A549 (cell line): ENCODE data around the gene CHTOP. TPM values are rescaled to one million over a fixed set of nuclear protein-coding genes. Genes with fewer than 3 reads are reported as not detected.

Experiments
- ATAC-seq, 2 experiments: fragments of 200-7000 bp in 1 of 2; fragments of >200 bp in 1 of 2; cut with Nextera tagmentation in 1 of 2; cut with Tn5 transposase in 1 of 2; 3 replicates each; pipeline versions ENCODE4 v1.8.0 to v1.9.1; 2018 to 2020; ENCODE audit warnings: mild to moderate bottlenecking in 1 of 2, moderate library complexity in 1 of 2
- CTCF ChIA-PET: fragments of 300-600 bp; sonication (Branson Sonifier 250); formaldehyde crosslinking; extraction: SDS; loops from one replicate; lab custom pipeline; 2021; ENCODE audit warnings: antibody characterized with exemption, inconsistent platforms; lab: Yijun Ruan, JAX
- POLR2A ChIA-PET: fragments of 350-600 bp; formaldehyde crosslinking; extraction: SDS; loops from one replicate; lab custom pipeline; 2021; ENCODE audit warnings: antibody characterized with exemption, inconsistent platforms; lab: Yijun Ruan, JAX
- DNase-seq, 2 experiments: peaks; one replicate each; pipeline versions ENCODE4 v3.0.0 to v3.0.0-alpha.2; 2011 to 2016; ENCODE audit warnings: low read depth in 1 of 2, low spot score in 1 of 2
- FAIRE-seq: peaks from 2 replicates; lab custom pipeline; 2011; peaks lifted over from hg19 to GRCh38; lab: Jason Lieb, UNC
- H3K27ac ChIP-seq, 2 experiments: fragments of >200 bp; sonication (Bioruptor Twin); formaldehyde crosslinking; 3 replicates each; pipeline ENCODE4 v1.5.1; 2016 to 2017
- H3K4me1 ChIP-seq: fragments of >200 bp; sonication (Bioruptor Twin); formaldehyde crosslinking; 3 replicates; pipeline ENCODE4 v1.6.1; 2016
- H3K4me2 ChIP-seq: fragments of >200 bp; sonication (Bioruptor Twin); formaldehyde crosslinking; 3 replicates; pipeline ENCODE4 v1.6.1; 2016
- H3K4me3 ChIP-seq: fragments of >200 bp; sonication (Bioruptor Twin); formaldehyde crosslinking; 3 replicates; pipeline ENCODE4 v1.5.1; 2016
- H3K9me3 ChIP-seq: fragments of >200 bp; sonication (Bioruptor Twin); formaldehyde crosslinking; 3 replicates; pipeline ENCODE4 v1.6.1; 2016
- ATOH8 ChIP-seq: fragments of 250-450 bp; sonication (Bioruptor Pico); IDR thresholded peaks from 2 replicates; pipeline ENCODE4 v1.5.0; 2020; ENCODE audit warnings: low read depth, mild to moderate bottlenecking, moderate library complexity
- CHD4 ChIP-seq: fragments of 200-600 bp; sonication (generic); IDR thresholded peaks from 2 replicates; pipeline ENCODE4 v1.6.1; 2016; ENCODE audit warnings: antibody characterized with exemption, mild to moderate bottlenecking, borderline replicate concordance
- E2F6 ChIP-seq: IDR thresholded peaks from 2 replicates; pipeline ENCODE4 v1.6.1; 2012; ENCODE audit warnings: low read depth, borderline replicate concordance
- EHMT2 ChIP-seq: fragments of 200-600 bp; sonication (generic); IDR thresholded peaks from 2 replicates; pipeline ENCODE4 v1.6.1; 2016; ENCODE audit warnings: antibody characterized with exemption, low read depth, mild to moderate bottlenecking, moderate library complexity
- FOSL2 ChIP-seq, 2 experiments: fragments of 450-650 bp in 1 of 2; fragments of >200 bp in 1 of 2; sonication (Bioruptor Twin) in 1 of 2; formaldehyde crosslinking; IDR thresholded peaks; 2 replicates each; pipeline versions ENCODE4 v1.5.0 to v1.6.1; 2016 to 2020; ENCODE audit warnings: mild to moderate bottlenecking in 1 of 2, moderate library complexity in 1 of 2
- GATA3 ChIP-seq: IDR thresholded peaks from 2 replicates; pipeline ENCODE4 v1.6.1; 2012; ENCODE audit warnings: borderline replicate concordance
- HDAC2 ChIP-seq: fragments of 200-600 bp; sonication (generic); IDR thresholded peaks from 2 replicates; pipeline ENCODE4 v1.6.1; 2016
- HES2 ChIP-seq: fragments of >200 bp; sonication (Bioruptor Twin); formaldehyde crosslinking; IDR thresholded peaks from 2 replicates; pipeline ENCODE4 v1.6.1; 2016
- HEYL ChIP-seq: fragments of 250-450 bp; sonication (Bioruptor Pico); IDR thresholded peaks from 2 replicates; pipeline ENCODE4 v1.8.0; 2021; ENCODE audit warnings: mild to moderate bottlenecking, moderate library complexity
- HMGXB4 ChIP-seq: fragments of 250-450 bp; sonication (Bioruptor Pico); IDR thresholded peaks from 2 replicates; pipeline ENCODE4 v1.5.0; 2021; ENCODE audit warnings: mild to moderate bottlenecking, moderate library complexity, borderline replicate concordance
- HOXB13 ChIP-seq: fragments of 250-450 bp; sonication (Bioruptor Pico); IDR thresholded peaks from 2 replicates; pipeline ENCODE4 v1.5.0; 2020; ENCODE audit warnings: low read depth, mild to moderate bottlenecking, moderate library complexity
- HOXB5 ChIP-seq: fragments of 250-450 bp; sonication (Bioruptor Pico); IDR thresholded peaks from 2 replicates; pipeline ENCODE4 v1.5.0; 2020; ENCODE audit warnings: mild to moderate bottlenecking, moderate library complexity
- JUN ChIP-seq, 2 experiments: fragments of >200 bp; sonication (Bioruptor Twin); formaldehyde crosslinking; IDR thresholded peaks; 2 replicates in 1 of 2; 3 replicates in 1 of 2; pipeline ENCODE4 v1.6.1; 2016 to 2017
- KDM1A ChIP-seq: fragments of 200-600 bp; sonication (generic); IDR thresholded peaks from 2 replicates; pipeline ENCODE4 v1.6.1; 2016; ENCODE audit warnings: low read depth, mild to moderate bottlenecking
- MYC ChIP-seq: IDR thresholded peaks from 2 replicates; pipeline ENCODE4 v1.6.1; 2012; ENCODE audit warnings: mild to moderate bottlenecking, inconsistent platforms, low read length, improper control_type of control experiment, borderline replicate concordance
- NPAS2 ChIP-seq: fragments of 250-450 bp; sonication (Bioruptor Pico); IDR thresholded peaks from 2 replicates; pipeline ENCODE4 v1.8.0; 2022; ENCODE audit warnings: mild to moderate bottlenecking, moderate library complexity, borderline replicate concordance
- PBX3 ChIP-seq: IDR thresholded peaks from 2 replicates; pipeline ENCODE4 v1.6.1; 2012
- POLR2A ChIP-seq: IDR thresholded peaks from 2 replicates; pipeline ENCODE4 v1.6.1; 2012; ENCODE audit warnings: mild to moderate bottlenecking, low read length
- RAD21 ChIP-seq, 2 experiments: fragments of >200 bp in 1 of 2; sonication (Bioruptor Twin) in 1 of 2; formaldehyde crosslinking in 1 of 2; IDR thresholded peaks in 1 of 2; conservative IDR thresholded peaks in 1 of 2; 2 replicates in 1 of 2; 3 replicates in 1 of 2; pipeline ENCODE4 v1.6.1; 2012 to 2018; ENCODE audit warnings: inconsistent platforms in 1 of 2
- RFX5 ChIP-seq: fragments of 450-650 bp; IDR thresholded peaks from 2 replicates; pipeline ENCODE4 v1.7.1; 2014; ENCODE audit warnings: antibody characterized with exemption, mild to moderate bottlenecking, moderate library complexity
- SMC3 ChIP-seq: fragments of >200 bp; sonication (Bioruptor Twin); formaldehyde crosslinking; IDR thresholded peaks from 3 replicates; pipeline ENCODE4 v1.6.1; 2018; ENCODE audit warnings: inconsistent platforms
- TFCP2L1 ChIP-seq: fragments of 250-450 bp; sonication (Bioruptor Pico); IDR thresholded peaks from 2 replicates; pipeline ENCODE4 v1.5.0; 2021; ENCODE audit warnings: mild to moderate bottlenecking
- ZFP36 ChIP-seq: fragments of 450-650 bp; IDR thresholded peaks from 2 replicates; pipeline ENCODE4 v1.6.1; 2014; ENCODE audit warnings: borderline replicate concordance; ENCODE audit not compliant: partially characterized antibody
- ZNF302 ChIP-seq: fragments of 250-450 bp; sonication (Bioruptor Pico); IDR thresholded peaks from 2 replicates; pipeline ENCODE4 v1.9.0; 2021; ENCODE audit warnings: inconsistent platforms, mild to moderate bottlenecking, moderate library complexity
- WGBS: methylation state at CpG from one replicate; pipeline ENCODE4 v1.1.6; 2017; ENCODE audit errors: missing lambda C conversion rate; 5-methylcytosine and 5-hydroxymethylcytosine counted together
- polyA plus RNA-seq, 4 experiments: library from polyadenylated mRNA; depleted of rRNA in 3 of 4; stranded (reverse); fragments of >200 nt; fragmentation: RNase III in 1 of 4; extraction: RNeasy Plus Mini Kit Qiagen cat#74134 plus additional on column Dnase treatment in 1 of 4; gene quantifications; 2 replicates in 3 of 4; 3 replicates in 1 of 4; pipeline ENCODE4 v1.2.3, GENCODE V29; 2011 to 2017

The CHTOP gene
- polyA plus RNA-seq, 2 of the 4 experiments (the other 2 are of a cell fraction): 79.2 to 98.1 TPM

- no peak for TF ChIP-seq CHD4
- no peak for TF ChIP-seq SMC3
- TF ChIP-seq NPAS2 (CRISPR knock-in tag): no peak
- peak; percentile 49 for TF ChIP-seq POLR2A
- TF ChIP-seq HDAC2: no peak
- peak; percentile 59 to 88; a peak in 4 of 5 replicates for TF ChIP-seq JUN (IDR thresholded peaks at IDR 0.05)
Measured at GRCh38 chr1:153658400-153659174, 24.7 kb downstream of the CHTOP start, which contains the start of gene SNAPIN (continued).

- TF ChIP-seq ZNF302 (CRISPR knock-in tag) (no peak), ZFP36 (no peak)
- FAIRE-seq (no peak), ATAC-seq (peak; percentile 5 to 6; a peak in 4 of 6 replicates), DNase-seq (no peak)
- peak overlapping the region; percentile 86 to 94 for H3K27ac ChIP-seq
- peak overlapping the region; percentile 89 for H3K4me2 ChIP-seq
- peaks cover 12% of the 10 kb centered on the region; the same call in 2 of the 3 replicates for H3K4me1 ChIP-seq
- H3K4me3 ChIP-seq: peak overlapping the region; percentile 69
- WGBS: 44% methylated on average over 8 of the region's 8 CpGs
- ChIA-PET CTCF (interaction anchor here (0.7 to 2.1 kb wide), 10 partner anchors 9 to 307 kb away, joined by 3 to 14 read pairs (median 4); partner anchors contain the start of gene S100A13), POLR2A (interaction anchor here (0.8 to 1.6 kb wide), 5 partner anchors 11 to 331 kb away, joined by 3 to 4 read pairs (median 4); partner anchors contain the start of genes CHTOP, CREB3L4 and S100A6)
- no peaks in the 10 kb centered on the region for H3K9me3 ChIP-seq
Measured at GRCh38 chr1:153659175-153659534, 25.3 kb downstream of the CHTOP start.

GRCh38 chr1:153659656-153660055, 25.8 kb downstream of the CHTOP start:
- Histone ChIP-seq H3K4me1 (peaks cover 12% of the 10 kb centered on the region; the same call in 2 of the 3 replicates), H3K9me3 (no peaks in the 10 kb centered on the region), H3K4me3 (peak overlapping the region; percentile 69), H3K4me2 (peak overlapping the region; percentile 89), H3K27ac (no peak overlapping the region)
- no peak for FAIRE-seq
- no peak for DNase-seq
- ChIA-PET CTCF (interaction anchor here (0.6 to 2.1 kb wide), 9 partner anchors 10 to 688 kb away, joined by 3 to 14 read pairs (median 5); partner anchors contain the start of gene S100A13), POLR2A (interaction anchor here (1.0 to 1.6 kb wide), 3 partner anchors 26 to 331 kb away, joined by 3 to 4 read pairs (median 4); partner anchors contain the start of genes CHTOP and S100A6)
- no peak for TF ChIP-seq HEYL
- no peak for TF ChIP-seq E2F6
- TF ChIP-seq JUN (IDR thresholded peaks at IDR 0.05): no peak
- TF ChIP-seq RAD21 (conservative IDR thresholded peaks at IDR 0.05 in 1 of 2, IDR thresholded peaks at IDR 0.05 in 1 of 2): no peak
- no peak for TF ChIP-seq EHMT2
- no peak for TF ChIP-seq FOSL2 (IDR thresholded peaks at IDR 0.05)
- no peak for TF ChIP-seq FOSL2 (CRISPR knock-in tag; IDR thresholded peaks at IDR 0.05)
- WGBS: 91% methylated on average over 9 of the region's 9 CpGs
- ATAC-seq: no peak

- POLR2A ChIA-PET: interaction anchor here (0.6 to 1.2 kb wide), 2 partner anchors 27 to 122 kb away, joined by 3 to 4 read pairs; partner anchors contain the start of gene CHTOP
- TF ChIP-seq KDM1A: no peak
- TF ChIP-seq HOXB5 (CRISPR knock-in tag): no peak
- TF ChIP-seq PBX3: no peak
- TF ChIP-seq ATOH8 (CRISPR knock-in tag): no peak
- no peak for TF ChIP-seq TFCP2L1 (CRISPR knock-in tag)
- no peak for TF ChIP-seq RFX5
- TF ChIP-seq HMGXB4 (CRISPR knock-in tag): no peak
- no peak for TF ChIP-seq RAD21 (conservative IDR thresholded peaks at IDR 0.05 in 1 of 2, IDR thresholded peaks at IDR 0.05 in 1 of 2)
- TF ChIP-seq GATA3: no peak
- no peak for TF ChIP-seq MYC
- TF ChIP-seq HOXB13 (CRISPR knock-in tag): no peak
- TF ChIP-seq HES2: no peak
Measured at GRCh38 chr1:153661111-153661708, 27.3 kb downstream of the CHTOP start.

More at GRCh38 chr1:153661111-153661708, 27.3 kb downstream of the CHTOP start:
- H3K4me3 ChIP-seq: no peak overlapping the region
- H3K27ac ChIP-seq: no peak overlapping the region
- no peak for ATAC-seq
- CTCF ChIA-PET: interaction anchor here (0.8 to 1.9 kb wide), 3 partner anchors 11 to 150 kb away, joined by 4 to 8 read pairs (median 6); partner anchors contain the start of genes S100A1 and S100A13
- no peak for FAIRE-seq
- H3K4me2 ChIP-seq: no peak overlapping the region
- no peaks in the 10 kb centered on the region for H3K9me3 ChIP-seq
- DNase-seq: no peak
- H3K4me1 ChIP-seq: peaks cover 12% of the 10 kb centered on the region; the same call in 2 of the 3 replicates
- WGBS: 79% methylated on average over 8 of the region's 9 CpGs
